ENCODE measurements around the gene ST6GALNAC4.
A peak's percentile ranks its signal among the peaks of the same experiment; 100 is the strongest.

ST6GALNAC4 gene

GRCh38 chr9:127916720-127917581 is at the start of gene ST6GALNAC4:
ST6GALNAC4 (minus strand) TSS chr9:127917041; CDS start chr9:127916419, 622 bp downstream.
- DNase-seq (ENCODE audit: low spot score): peak; percentile 94

- DNase-seq (ENCODE audit: low spot score): no peak
Measured at GRCh38 chr9:127965953-127966352, 49.1 kb upstream of the ST6GALNAC4 start.

- no peak for DNase-seq (ENCODE audit: low spot score)
Measured at GRCh38 chr9:127963359-127964064, 46.7 kb upstream of the ST6GALNAC4 start.

- no peak for DNase-seq (ENCODE audit: low spot score)
Measured at GRCh38 chr9:127963041-127963358, 46.2 kb upstream of the ST6GALNAC4 start.

- DNase-seq (ENCODE audit: low spot score): no peak
Measured at GRCh38 chr9:127962278-127962677, 45.4 kb upstream of the ST6GALNAC4 start.

- no peak for DNase-seq (ENCODE audit: low spot score)
Measured at GRCh38 chr9:127961613-127962155, 44.8 kb upstream of the ST6GALNAC4 start.

- DNase-seq (ENCODE audit: low spot score): no peak
Measured at GRCh38 chr9:127961155-127961490, 44.3 kb upstream of the ST6GALNAC4 start.

- DNase-seq (ENCODE audit: low spot score): no peak
Measured at GRCh38 chr9:127960410-127961154, 43.7 kb upstream of the ST6GALNAC4 start.

GRCh38 chr9:127959841-127960409 is 43.1 kb upstream of the ST6GALNAC4 start:
- DNase-seq (ENCODE audit: low spot score): no peak

- DNase-seq (ENCODE audit: low spot score): no peak
Measured at GRCh38 chr9:127959398-127959797, 42.6 kb upstream of the ST6GALNAC4 start.

GRCh38 chr9:127958728-127959127 is 41.9 kb upstream of the ST6GALNAC4 start:
- DNase-seq (ENCODE audit: low spot score): no peak

- DNase-seq (ENCODE audit: low spot score): peak; percentile 95
Measured at GRCh38 chr9:127955294-127956015, 38.6 kb upstream of the ST6GALNAC4 start.

GRCh38 chr9:127954831-127955293 is 38.0 kb upstream of the ST6GALNAC4 start:
- no peak for DNase-seq (ENCODE audit: low spot score)

- DNase-seq (ENCODE audit: low spot score): no peak
Measured at GRCh38 chr9:127953768-127954505, 37.1 kb upstream of the ST6GALNAC4 start.

GRCh38 chr9:127953154-127953553 is 36.3 kb upstream of the ST6GALNAC4 start:
- DNase-seq (ENCODE audit: low spot score): no peak

- no peak for DNase-seq (ENCODE audit: low spot score)
Measured at GRCh38 chr9:127950513-127951289, 33.9 kb upstream of the ST6GALNAC4 start.

- no peak for DNase-seq (ENCODE audit: low spot score)
Measured at GRCh38 chr9:127949827-127950512, 33.1 kb upstream of the ST6GALNAC4 start.

- no peak for DNase-seq (ENCODE audit: low spot score)
Measured at GRCh38 chr9:127947841-127948710, 31.2 kb upstream of the ST6GALNAC4 start.
